Measurements from ENCODE around the gene MIS18A.
"Not testable (repeated sequence)": the region's sequence is repeated elsewhere in the genome, so short reads cannot be mapped to it uniquely, and the experiment has no call there.

Gene MIS18A

DNA sequence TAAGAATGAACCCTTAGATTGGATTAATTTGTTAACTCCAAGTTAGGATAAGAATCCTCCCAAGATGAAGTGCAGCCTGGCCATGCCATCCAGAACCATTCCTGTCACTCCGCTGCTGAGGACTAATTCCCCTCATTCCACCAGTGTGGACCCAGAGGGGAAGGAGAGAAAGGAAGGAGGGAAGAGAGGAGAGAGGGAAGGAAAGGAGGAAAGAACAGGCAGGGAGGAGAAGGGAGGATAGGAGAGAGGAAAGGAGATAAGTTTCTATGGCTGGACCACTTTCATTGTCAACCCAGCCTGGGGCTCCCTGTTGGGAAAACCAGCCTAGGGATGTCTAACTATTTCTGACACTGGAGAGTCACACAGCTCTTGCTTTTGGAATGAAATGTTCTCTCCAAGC, 24.5 kb upstream of the MIS18A start:
- no peak for DNase-seq

GRCh38 chr21:32302560-32302959, 23.7 kb upstream of the MIS18A start:
- no peak for DNase-seq

GRCh38 chr21:32301596-32301995, 22.7 kb upstream of the MIS18A start:
- no peak for DNase-seq

DNA sequence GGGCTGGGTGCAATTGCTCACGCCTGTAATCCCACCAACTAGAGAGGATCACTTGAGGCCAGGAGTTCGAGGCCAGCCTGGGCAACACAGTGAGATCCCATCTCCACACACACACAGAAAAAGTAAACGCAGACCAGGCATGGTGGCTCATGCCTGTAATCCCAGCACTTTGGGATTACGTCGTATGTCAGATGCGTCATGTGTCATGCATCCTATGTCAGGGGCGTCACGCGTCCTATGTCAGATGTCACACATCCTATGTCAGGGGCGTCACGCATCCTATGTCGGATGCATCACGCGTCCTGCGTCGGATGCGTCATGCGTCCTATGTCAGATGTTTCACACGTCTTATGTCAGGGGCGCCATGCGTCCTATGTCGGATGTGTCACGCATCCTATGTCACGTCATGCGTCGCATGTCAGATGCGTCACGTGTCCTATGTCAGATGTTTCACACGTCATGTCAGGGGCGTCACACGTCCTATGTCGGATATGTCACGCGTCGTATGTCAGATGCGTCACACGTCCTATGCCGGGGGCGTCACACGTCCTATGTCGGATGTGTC, 21.4 kb upstream of the MIS18A start:
- no peak for DNase-seq

DNA sequence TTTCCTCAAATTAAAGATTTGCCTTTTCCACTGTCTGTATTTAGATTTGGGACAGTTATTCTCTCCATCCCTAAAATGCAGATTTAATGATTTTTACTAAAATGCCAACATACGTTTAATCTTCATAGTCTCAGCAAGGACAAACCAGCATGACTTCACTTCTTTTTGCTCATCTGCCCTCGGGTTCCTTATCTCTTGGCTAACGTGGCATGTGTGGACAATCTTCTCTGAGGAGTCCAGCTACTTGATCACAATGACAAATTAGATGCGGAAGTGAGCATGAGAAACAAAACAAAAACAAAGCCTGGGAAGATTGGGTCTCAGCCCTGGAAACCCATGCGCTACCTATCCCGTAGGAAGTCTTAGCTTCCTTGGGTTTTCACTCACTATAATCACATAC, 20.8 kb upstream of the MIS18A start:
- DNase-seq: no peak

DNA sequence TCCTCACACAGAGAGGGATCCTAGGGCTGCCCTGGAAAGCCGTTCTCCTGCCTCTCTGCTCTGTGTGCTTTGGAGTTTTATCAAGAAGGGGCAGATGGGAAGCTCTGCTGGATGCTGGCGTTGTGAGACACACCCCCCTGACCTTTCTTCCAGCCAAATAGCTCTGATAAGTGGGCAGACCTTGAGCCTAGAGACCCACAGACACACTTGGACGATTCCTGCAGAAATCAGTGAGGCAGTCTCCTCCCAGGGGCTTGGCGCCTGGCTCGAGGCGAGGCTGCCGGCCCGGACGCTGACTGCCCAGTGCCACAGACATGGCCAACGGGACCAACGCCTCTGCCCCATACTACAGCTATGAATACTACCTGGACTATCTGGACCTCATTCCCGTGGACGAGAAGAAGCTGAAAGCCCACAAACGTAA, 19.8 kb upstream of the MIS18A start, which contains the start of gene MRAP:
TSS of gene MRAP (plus strand) at position 198 of the 424 bp plus-strand sequence. CDS start at position 315, 117 bp downstream.
- no peak for DNase-seq

DNA sequence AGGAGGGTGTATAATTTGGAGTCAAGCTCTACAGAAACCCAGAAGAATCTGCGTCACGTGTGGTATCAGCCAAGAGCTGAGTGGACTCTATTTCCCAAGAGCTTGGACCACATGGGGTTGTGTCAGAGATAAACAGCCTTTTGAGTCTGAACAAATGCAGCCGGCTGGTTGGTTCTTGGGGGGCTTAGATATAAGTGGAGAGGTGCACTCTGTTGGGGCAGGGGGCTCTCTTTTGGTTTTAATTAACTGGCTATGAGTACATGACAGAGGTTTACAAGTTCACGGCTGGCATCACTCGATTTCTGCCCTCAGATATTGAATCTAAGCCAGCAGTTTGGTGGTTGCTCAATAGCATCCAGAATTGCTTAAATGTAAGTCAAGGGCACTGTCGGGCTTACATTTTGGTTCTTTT, 19.3 kb upstream of the MIS18A start:
- DNase-seq: no peak

DNA sequence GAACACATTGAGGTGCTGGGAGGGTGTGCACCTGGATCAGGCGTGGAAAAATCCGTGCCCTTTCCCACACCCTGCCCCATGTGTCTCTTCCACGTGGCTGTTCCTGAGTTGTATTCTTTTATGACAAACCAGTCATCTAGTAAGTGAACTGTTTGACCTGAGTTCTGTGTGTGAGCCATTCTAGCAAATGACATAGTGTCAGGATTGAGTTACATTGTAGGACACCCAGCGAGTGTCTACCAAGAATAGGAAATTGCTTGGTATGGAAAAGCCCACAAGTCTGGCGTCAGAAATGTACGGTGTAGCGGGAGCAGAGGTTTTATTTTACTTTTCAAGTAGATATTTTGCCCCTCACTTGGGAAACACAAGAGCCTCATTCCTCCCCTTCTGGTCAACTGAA, 18.6 kb upstream of the MIS18A start:
- no peak for DNase-seq

DNA sequence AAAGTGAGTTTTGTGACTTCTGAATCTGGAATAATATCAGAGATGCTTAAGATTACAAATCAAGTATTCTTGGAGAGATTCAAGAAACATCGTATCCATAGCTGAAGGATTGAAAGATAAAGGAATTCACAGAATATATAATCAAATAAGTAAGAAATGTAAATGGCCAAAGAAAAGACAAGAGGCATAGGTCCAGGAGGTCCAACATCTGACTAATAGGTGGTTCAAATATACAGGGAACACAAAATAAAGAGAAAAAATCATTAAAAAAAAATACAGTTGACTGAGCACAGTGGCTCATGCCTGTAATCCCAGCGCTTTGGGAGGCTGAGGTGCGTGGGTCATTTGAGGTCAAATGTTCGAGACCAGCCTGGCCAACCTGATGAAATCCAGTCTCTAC, 6.6 kb upstream of the MIS18A start:
- DNase-seq: no peak

- DNase-seq: no peak
These were observed 4.1 kb upstream of the MIS18A start for GRCh38 chr21:32282992-32283391.

DNA sequence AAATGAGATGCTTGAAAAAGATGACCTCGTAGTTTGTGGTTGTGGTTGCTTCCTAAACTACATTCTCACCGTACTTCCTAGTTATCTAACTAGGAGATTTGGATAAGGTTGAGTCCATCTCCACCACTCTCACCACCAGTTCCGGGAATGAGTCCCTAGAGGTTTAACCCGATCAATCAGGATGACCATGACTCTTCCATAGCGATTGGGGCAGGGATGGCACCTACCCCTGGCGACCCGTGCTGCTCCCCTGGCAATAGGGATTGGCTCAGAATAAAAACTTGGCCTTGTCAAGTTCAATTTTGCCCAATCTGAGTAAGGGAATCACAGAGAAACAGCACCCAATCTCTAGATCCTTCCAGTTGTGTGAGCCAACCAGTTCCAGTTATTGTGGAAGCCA, 2.7 kb upstream of the MIS18A start:
- DNase-seq: no peak

DNA sequence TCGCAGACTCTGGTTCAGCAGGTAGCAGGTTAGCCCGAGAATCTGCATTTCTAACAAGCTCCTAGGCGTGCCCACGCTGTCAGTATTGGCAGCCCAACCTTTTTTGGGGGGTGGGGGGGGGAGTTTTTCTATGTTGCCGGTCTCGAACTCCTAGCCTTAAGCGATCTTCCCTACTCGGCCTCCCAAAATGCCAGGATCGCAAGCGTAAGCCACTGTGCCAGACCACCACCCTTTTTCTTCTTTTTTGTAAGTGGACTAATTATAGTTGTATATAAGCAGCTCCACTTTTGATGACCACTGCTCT, 480 bp upstream of the MIS18A start:
- no peak for DNase-seq

DNA sequence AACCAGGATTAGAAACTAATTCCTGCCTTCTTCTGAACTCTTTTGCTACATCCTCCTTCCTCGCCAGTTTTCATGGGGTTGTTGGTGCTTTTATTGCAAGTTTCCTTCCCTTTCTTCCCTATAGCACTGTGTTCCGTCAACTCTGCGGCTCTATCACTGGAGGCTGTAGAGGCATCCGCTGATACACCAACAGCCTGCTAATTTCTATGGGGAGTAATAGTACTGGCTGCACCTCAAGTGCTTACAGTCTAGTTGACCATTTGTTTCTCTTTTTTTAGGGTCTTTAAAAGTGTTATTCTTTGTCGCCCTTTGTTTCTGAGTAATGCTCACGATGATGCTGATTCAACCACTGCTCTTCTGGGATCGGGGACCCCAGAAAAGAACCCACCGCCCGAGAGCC, 746 bp downstream of the MIS18A start:
- no peak for DNase-seq

- DNase-seq: no peak
These were observed 2.2 kb downstream of the MIS18A start for GRCh38 chr21:32276671-32277070.

DNA sequence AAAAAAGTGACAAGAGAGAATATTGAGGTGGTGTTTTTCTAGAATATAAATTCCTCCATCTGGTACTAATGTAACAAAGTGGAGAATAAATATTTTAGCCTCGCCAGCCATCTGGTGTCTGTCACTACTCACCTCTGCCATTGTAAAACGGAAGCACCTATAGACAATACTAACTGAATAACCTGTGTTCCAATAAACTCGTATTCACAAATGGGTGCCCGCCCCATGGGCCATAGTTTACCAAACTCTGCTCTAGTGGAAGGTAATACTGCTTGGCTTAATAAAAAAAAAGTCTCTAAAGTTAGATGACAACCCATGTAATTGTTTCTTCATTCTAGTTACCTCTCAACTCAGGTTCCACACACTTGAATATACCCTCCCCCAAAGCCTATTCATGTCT, 8.1 kb downstream of the MIS18A start:
- no peak for DNase-seq

- DNase-seq: not testable (repeated sequence)
These were observed 13.5 kb downstream of the MIS18A start for GRCh38 chr21:32265321-32265720.

DNA sequence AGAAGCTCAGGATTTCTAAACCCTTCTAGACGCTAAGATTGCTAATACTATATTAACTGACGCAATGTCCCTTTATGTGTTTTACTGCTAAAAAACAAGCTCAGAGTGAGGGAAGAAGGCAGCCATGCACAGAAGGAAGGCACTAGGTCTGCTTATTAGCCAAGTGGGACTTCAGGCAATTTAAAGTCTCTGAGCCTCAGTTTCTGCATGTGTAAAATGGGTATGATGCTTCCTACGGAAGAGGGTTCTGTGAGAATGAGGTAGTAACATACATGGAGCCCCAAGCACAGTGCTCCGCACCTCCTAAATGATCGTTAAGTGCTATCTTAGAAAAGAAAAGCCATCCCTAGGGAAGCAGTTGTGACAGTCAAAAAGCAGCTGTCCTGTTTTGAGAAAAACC, 16.9 kb downstream of the MIS18A start:
- no peak for DNase-seq

- no peak for DNase-seq
These were observed 18.7 kb downstream of the MIS18A start for GRCh38 chr21:32260130-32260529.

- not testable (repeated sequence) for DNase-seq
These were observed 20.1 kb downstream of the MIS18A start for GRCh38 chr21:32258786-32259048.

- DNase-seq: peak; percentile 61 to 66
These were observed 20.7 kb downstream of the MIS18A start for GRCh38 chr21:32257962-32258785.

GRCh38 chr21:32256873-32257620, 21.8 kb downstream of the MIS18A start:
- no peak for DNase-seq

DNA sequence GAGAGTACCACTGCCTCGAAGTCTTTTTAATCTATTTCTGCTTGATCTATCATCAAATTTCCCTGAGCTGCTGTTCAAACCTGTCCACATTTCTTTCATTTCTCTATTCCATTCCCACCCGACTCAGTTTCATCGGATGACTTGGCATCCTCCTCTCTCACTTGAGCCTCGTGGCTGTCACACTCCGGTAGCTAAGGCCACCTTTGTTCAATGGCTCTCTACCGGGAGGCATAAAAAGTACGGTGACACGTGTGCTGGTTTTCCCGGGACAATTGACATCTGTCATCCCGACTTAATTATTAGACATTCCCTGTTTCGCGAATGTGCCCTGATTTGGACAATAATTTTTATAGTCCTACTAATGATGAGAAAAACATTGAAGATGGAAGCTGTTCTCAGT, 22.6 kb downstream of the MIS18A start:
- no peak for DNase-seq

- no peak for DNase-seq
These were observed 25.6 kb downstream of the MIS18A start for GRCh38 chr21:32253215-32253641.

DNA sequence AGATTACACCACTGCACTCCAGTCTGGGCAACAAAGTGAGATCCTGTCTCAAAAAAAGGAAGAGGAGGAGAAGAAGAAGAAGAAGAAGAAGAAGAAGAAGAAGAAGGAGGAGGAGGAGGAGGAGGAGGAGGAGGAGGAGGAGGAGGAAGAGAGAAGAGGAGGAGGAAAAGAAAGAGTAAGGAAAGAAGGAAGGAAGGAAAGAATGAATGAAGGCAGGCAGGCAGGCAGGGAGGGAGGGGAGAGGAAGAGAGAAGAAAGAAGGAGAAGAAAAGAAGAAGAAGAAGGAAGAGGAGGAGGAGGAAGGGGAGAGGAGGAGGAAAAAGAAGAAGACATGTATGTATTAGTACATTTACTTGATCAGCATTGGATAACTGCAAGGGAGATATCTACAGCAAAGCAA, 26.7 kb downstream of the MIS18A start:
- DNase-seq: no peak
